Hematopoietic multipotent progenitor cell treated with erythropoietin and hydrocortisone succinate and interleukin-3 and kit ligand, for 17 days (in vitro differentiated cells): ENCODE measurements around the gene FAM163B.

Source experiments
- DNase-seq: peaks from one replicate; pipeline ENCODE4 v3.0.0-alpha.2; 2015; ENCODE audit warnings: low spot score

FAM163B gene

DNA sequence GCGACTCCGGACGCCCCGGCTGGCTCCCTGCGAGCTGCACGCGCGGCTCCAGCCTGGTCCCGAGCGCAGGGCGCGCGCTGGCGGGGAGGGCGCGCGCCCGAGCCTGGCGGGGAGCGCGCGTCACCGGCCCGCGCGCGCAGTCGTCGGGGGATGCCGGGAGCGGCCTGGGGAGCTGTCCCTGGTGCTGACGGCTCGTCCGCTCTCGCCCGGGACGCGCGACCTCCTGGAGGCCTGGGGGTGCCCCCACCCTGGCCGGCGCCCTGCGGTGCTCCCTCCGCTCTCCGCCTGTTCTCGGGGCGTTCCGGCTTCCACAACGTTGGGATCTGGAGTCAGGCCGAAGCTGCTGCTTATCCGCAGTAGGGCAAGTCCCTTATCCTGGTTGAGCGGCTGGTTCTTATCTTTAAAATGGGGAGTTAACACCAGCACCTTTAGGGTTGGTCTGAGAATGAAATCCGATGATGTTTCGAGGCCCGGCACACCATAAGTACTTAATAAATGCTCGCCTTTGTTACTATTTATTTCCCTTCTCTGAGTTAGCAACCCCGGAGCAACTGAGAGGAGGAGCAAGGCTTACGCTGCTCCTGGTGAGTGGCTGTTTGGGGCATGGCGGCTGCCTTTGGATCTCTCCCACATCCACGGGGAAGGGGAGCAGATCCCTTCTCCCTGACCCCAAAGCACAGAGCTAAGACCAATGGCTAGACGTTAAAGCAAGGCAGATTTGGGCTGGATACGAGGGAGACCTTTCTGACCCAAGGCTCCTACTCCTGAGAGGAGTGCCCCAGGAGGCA, at the start of gene FAM163B:
Gene FAM163B (minus strand): TSS at position 79 of the 788 bp plus-strand sequence. CDS start 29,166 bp downstream, outside the sequence.
- no peak for DNase-seq

DNA sequence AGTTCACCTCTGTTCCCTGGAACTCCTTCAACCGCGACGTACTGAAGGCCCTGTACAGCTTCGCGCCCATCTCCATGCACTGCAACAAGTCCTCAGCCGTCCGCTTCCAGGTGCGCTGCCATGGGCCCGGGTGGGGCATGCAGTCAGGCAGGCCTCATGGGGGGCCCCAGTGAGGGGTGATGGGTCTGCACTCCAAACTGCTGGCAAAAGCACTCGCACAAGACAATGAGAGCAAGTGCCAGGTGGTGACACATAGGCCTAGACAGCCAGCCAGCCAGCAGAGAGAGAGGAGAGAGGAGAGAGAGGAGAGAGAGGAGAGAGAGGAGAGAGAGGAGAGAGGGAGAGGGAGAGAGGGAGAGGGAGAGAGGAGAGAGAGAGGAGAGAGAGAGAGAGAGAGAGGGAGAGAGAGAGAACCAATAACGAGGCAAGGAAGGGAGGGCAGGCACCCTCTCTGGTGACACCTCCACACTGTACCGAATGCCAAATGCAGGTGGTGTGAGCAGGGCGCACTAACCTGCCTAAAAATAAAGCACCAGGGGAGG, 48.0 kb upstream of the FAM163B start:
- DNase-seq: no peak

DNA sequence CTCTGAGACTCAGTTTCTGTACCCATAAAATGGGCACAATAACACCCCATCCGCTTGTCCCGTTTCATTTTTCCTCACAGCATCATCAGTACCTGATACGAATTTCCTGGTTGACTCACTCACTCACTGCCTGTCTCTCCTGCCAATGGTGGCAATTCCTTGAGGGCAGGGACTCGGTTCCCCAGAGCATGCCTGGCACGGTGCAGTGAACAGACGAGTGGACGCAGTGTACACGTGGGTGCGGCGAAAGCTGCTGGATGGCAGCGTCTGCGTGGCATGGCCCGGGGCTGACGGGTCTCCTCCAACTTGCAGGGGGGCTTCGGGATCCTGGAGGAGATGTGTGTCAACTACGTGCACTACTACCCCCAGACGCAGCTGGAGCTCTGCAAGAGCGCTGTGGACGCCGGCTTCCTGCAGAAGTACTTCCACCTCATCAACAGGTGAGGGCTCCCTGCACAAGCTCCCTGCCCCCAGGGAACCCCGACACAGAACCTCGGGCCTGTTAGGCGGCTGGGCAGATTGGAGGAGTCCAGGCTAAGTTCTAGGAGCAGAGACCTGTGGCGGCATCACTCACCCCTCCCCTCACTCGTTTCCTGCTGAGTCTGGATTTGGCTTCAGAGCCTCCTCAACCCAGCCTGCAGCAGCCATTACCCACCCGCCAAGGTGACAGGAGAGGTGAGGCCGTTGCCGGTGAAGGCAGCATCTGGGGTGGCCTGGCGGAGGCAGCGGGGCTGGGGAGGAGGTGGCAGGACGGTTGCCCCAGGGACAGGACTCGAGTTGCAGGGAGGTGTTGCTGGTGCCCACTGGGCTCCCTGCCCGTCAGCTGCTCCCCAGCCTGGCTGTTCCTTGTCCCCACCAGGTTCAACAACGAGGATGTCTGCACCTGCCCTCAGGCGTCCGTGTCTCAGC, 47.3 kb upstream of the FAM163B start:
- DNase-seq: no peak

DNA sequence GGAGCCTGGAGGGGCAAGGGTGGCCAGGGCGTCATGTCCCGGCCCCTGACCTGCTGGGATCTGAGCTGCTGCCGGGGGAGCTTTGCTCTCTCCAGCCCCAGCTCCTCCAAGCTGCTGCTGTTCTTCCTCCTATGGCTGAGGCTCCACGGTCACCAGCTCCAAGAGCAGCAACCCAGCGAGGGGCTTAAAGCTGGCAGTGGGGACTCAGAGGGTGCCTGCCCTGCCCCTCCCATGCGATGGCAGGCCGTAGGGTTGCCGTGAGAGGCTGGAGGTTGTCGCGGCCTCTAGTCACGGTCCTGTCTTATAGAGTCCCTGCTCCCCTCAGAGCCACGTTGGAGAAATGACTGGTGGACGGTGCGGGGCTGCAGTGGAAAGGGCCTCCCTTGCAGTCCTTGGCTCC, 46.5 kb upstream of the FAM163B start:
- no peak for DNase-seq

DNA sequence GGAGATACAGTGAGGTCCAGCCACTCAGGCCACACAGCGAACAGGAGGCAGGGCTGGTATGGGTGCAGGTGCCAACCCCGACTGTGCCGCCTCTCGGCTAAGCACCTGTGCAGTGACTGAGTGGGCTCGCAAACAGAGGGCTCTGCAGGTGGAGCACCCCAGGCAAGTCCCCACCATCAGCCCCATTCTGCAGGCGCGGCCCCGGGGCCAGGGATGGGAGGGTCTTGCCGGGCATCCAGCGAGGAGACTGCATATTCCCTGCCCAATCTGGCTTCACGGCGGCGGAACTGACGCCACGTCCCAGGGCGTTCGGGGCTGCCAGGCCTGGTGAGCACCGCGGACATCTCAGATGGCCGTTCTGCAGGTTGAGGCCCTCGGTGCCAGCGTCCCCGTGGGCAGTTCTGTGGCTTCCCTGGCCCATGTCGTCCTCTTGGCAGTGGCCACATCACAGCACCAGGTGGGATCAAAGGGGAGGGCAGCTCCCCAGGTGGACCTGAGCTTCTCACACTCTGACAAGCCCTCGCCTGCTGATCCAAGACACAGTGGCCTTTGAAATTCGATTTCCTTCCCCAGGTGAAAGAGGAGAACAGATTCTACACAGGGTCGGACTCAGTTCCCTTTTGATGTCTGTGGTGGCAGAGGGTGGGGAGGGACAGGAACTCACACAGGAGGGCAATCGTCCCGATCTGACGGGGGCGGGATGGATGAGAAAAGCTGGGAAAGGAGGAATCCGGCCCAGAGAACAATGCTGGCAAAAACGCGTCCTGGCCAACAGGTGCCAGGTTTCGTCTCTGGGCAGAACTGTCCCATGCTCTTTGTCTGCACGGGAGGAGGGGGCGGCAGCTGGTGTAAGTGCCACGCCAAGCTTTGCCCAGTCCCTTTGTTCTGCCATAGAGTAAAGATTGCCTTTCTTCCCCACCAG, 45.8 kb upstream of the FAM163B start:
- no peak for DNase-seq

DNA sequence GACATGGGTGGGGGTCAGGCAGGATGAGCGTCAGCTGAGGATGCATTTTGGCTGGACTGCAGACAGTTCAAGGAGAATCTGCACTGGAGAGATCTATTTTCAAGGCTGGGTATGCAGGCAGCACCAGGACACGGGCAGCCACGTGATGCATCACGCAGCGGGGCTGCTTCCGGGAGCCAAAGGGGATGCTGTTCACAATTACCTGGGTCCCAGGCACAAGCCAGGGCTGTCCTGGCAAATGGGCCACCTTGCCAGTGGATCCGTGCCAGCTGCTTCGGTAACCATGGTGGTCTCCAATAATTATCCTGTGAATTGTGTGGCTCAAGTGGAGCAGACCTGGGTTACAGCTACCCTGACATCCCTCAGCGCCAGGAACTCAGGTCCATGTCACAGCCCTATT, 44.4 kb upstream of the FAM163B start:
- DNase-seq: no peak

DNA sequence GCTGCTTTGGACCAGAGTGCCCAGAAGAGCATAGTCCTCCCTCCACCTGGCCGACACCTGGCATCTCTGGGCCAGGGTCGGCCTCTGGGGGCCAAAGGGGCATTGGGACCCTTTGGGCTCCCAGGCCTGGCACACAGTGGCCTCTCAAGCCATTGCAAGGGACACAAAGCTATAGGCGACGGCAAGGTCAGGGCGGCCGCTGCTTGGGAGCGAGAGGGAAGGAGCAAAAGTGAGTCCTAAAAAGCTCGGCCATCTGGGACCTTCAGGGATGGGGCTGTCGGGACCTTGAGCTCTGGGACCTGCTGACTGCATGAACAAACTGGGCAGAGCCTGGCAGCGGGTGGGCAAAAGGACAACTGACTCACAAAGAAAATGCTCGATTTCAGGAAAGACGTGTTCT, 40.8 kb upstream of the FAM163B start:
- DNase-seq: no peak

DNA sequence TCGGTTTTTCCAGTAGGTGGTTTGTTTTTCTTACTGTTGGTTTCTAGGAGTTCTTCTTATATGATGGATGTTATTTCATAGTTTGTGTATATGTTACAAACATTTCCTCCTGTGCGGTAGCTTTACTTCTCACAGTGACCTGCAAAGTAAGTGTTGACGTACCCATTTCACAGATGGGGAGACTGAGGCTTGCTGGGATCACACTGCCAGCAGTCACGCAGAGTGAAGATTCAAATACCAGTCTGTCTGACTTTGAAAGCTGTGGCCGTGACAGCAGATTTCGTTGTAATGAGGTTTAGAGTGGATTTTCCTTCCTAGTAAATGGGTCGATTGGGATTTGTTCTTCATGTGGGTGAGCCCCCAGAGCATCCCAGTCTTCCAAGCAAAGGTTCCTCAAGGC, 40.0 kb upstream of the FAM163B start:
- DNase-seq: no peak

DNA sequence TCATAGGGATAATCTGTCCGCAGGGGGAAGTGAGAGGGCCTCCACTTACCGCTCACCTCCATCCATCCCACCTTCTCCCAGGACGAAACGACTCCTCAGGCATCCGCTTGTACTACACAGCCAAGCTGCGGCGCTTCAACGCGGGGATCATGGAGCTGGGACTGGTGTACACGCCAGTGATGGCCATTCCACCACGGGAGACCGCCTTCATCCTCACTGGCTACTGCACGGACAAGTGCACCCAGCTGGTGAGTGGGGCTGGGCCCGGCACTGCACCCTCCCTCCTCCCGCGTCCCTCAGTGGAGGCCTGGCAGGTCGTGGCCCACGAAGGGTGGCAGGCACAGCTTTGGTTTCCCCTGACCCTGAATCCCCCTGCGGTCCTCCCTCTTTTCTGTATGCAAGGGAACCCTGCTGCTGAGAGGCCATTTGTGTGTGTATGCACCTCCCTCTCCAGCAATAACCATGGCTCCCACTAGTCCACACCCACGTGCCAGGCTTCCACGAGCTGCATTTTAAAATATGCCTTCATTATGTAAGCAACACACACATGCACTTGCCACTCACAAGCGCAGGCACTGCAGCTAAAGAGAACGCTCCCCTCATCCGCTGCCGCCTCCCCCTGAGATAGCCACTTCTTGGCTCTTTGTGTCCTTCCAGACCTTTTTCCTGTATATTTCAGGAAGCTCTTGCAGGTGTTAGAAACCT, 38.7 kb upstream of the FAM163B start:
- no peak for DNase-seq

DNA sequence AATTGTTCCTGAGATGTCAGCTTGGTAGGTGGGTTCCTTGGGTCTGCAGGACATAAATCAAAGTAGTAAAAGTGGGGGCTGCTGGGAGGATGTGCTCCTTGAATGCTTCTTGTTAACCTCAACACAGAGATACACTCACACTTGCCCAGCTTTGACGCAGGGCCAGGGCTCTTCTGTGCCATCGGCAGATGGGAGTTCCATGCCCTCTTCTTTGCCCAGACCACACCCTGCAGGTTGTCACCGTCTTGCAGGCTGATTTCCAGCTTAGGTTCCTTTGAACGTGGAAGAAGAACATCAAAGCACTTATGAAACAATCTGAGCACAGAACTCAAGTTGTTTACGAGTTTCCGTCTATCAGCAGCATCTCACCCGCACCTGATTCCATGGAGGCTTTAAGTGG, 38.0 kb upstream of the FAM163B start:
- no peak for DNase-seq

DNA sequence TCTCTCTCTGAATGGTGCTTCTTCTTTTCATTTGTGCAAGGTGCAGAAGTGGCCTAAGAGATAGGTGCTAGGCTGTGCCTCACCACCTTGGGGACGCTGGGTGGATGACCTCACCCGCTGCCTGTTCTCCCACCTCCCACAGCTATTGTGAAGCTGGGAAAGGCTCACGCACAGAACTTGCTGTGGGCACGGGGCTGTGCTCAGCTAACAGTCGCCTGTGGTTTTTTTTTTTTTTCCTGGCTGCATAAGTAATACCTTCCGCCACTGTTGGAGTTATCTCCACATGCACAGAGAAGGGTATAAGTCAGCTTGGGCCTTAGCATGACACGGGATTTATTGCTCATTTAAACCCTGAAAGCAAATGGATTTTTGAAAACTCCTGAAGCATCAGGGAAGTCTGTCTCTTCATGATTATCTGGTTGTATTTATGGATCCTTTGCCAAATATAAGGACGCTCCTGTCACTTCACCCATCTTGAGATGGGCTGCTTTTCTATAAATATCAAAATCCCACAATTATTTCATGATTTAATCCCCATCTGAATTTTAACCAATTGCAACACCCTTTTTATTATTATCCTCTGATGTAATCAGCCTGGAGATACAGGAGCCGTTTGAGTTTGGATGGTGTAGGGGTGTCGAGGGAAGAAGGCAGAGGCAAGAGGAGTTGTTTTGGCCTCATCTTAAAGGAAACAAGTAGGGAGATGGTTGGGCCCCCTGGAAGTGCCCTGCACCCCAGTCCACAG, 36.0 kb upstream of the FAM163B start:
- DNase-seq: no peak

DNA sequence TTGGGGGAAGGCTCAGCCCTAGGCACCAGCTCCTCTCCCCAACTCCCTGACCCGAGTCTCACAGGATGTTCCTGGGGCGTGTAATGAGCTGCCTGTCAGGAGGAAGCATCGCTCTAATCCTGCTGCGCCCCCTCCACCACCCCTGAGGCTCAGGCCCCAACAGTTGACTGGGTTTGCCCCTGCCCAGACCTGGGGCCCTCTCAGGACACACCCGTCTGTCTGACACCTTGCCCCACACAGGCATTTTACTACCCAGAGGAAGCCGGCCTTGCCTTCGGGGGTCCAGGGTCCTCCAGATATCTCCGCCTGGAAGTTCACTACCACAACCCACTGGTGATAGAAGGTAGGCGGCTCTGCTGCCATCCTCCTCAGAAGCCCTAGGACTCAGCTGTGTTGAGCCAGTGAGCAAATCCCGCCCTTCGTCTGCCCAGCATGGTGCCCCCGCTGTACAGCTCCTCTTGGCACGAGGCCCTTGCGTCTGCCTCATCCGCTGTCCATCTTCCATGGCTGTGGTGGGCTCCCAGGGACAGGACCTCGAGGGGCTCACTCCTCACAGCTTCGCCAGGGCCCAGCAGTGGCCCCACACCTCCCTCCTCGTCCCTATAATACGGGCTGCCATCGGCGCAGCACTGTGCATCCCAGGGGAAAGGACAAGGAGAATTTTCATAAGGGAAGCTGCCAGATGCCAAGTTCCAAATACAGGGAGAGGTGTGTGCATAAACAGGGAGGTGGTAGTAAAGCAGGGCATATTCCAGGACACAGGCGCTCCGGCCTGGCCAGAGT, 35.0 kb upstream of the FAM163B start:
- no peak for DNase-seq

DNA sequence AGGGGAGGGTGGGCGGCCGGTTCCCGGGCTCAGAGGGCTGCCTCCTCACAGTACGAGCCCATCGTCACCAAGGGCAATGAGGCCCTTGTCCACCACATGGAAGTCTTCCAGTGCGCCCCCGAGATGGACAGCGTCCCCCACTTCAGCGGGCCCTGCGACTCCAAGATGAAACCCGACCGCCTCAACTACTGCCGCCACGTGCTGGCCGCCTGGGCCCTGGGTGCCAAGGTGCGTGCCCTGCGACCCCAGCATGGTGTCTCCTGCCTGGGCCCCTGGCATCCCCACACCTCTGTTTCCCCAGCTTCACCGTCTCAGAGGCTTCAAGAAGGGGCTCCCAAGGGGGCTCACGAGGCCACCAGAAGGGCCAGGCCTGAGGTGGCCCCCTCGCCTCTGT, 34.2 kb upstream of the FAM163B start:
- no peak for DNase-seq

DNA sequence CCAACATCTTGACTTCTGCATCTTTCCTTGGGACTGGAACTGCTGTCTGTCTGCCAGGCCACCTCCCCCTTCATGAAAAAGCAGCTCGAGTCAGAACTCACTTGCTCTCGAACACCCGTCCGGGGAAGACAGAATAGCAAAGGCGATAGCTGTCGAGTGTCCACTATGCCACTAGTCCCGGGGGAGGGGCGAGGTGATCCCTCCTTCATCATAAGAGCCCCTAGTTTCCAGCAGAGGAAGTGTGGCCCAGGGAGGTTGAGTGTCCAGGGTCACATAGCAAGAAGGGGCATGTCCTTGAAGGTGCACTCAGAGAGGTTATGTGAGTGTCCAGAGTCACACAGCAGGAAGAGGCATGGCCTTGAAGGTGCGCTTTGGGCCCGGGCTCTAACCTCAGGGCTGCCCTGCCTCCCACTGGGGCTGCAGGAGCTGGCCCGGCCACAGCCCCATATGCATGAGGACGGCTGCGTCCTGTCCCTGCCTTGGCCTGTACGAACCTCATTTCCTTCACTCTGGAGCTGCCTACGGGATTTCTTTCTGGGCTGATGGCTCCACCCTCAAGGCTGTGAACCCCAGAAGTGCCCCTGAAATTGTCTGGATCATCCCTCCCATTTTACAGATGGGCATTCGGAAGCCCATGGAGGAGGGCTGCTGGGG, 33.6 kb upstream of the FAM163B start:
- DNase-seq: no peak

DNA sequence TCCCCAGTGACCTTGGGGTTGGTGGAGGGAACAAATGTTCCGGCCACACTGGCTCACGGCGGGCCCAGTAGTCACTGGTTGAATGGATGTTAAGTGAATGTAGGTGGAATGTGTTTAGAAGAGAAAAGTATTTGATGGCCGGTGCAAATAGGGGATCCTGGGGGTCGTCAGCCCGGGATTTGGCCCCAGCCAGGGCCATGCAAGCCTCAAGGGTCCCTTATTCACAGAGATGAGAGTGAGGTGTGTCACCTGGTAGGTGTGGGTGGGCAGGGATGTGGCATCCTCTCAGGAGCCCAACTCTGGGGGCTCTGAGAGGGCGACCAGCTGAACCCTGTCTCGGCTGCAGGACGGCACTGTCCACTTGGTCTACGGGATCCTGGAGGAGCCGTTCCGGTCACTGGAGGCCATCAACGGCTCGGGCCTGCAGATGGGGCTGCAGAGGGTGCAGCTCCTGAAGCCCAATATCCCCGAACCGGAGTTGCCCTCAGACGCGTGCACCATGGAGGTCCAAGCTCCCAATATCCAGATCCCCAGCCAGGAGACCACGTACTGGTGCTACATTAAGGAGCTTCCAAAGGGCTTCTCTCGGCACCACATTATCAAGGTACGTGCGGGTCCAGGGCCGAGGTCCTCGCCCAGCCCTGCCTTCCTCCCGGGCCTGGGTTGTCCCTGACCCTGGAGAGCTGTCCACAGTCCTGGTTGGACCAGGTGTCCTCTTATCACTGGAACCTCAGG, 32.8 kb upstream of the FAM163B start:
- no peak for DNase-seq

DNA sequence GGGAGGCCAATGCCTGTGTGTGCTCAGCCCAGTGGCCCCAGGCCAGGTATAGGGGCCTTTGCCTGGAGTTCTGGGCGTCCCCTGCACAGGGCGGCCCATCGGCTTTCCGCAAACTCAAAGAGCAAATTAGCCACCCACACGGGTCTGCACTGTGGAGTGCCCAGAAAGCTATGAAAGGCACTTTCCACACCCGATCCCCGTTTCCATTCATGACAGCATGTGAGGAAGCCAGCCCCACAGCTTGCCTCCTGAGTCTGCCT, 32.1 kb upstream of the FAM163B start:
- DNase-seq: no peak

DNA sequence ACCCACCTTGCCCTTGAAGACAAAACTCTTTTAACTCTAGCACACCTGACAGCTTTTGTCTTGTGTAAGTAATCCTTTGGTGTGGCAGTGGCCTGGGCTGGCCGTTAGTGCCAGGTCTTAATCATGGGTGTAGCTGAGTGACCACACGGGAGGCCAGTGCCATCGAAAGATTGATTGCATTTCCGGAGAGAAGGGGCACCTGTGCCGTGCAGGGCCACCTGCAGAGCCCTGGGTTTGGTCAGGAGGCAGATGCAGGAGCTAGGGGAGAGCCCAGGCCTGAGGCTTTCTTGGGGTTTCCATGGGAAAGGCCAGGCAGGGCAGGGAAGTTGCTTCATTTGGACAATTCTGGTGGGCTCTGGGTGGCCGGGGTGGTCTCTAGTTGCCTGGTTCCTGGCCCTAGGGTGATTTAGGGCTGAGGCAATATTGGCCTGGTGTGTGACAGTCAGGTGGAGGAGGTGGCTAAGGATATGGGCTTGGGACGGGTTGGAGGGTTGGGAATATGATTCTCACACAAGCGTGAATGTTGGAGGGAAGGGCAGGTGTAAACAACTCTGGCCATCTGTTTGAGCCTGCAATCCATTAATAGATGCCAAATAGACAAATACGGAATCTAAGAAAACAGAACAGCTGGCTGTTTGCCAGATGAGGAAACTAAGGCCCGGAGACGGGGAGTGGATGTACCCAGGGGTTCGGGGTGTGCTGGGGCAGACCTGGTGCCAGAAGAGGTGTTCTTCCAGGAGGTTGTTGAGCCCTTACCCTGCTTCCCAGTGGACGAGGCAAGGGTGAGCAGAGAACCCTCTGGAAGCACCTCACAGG, 31.6 kb upstream of the FAM163B start:
- no peak for DNase-seq

DNA sequence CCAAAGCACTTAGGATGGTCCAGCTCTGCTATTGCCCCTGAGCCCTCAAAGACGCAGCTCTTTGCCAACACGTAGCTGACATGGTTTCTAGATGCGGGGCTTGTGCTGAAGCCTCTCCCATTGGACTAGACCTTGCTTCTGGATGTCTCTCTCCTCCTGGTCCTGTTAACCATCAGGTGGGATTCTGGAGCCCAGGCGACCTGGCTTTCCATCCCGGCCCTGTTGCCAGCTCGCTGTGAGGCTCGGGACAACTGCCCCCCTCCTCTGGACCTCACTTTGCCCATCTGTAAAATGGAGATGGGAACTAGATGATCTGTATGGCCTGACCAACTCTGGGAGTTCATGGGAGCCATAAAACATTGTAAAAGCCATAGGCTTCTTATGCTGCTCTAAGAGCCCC, 31.0 kb upstream of the FAM163B start:
- DNase-seq: no peak
